Lower leg skin (tissue), 4 donors: ENCODE measurements around the gene SUN1. TPM values are rescaled to one million over a fixed set of nuclear protein-coding genes. Genes with fewer than 3 reads are reported as not detected.

Experiments
- DNase-seq, 2 donors: peaks; one replicate each; pipeline ENCODE4 v3.0.0-alpha.2; 2019; ENCODE audit warnings: low spot score in 2 of 2
- H3K4me3 ChIP-seq: fragments of 200-600 bp; sonication (generic); 2 replicates; pipeline ENCODE4 v1.5.1; 2017; ENCODE audit warnings: mild to moderate bottlenecking, low read depth; ENCODE audit not compliant: poor library complexity, severe bottlenecking
- CTCF ChIP-seq, 3 donors: fragments of 450-650 bp; IDR thresholded peaks; one replicate each; pipeline ENCODE4 v1.5.1; 2016; ENCODE audit warnings: antibody characterized with exemption in 3 of 3, mild to moderate bottlenecking in 3 of 3, moderate library complexity in 2 of 3
- POLR2A ChIP-seq, 2 donors: fragments of 450-650 bp; IDR thresholded peaks; one replicate each; pipeline ENCODE4 v1.6.1; 2016 to 2017; ENCODE audit warnings: antibody characterized with exemption in 2 of 2, mild to moderate bottlenecking in 1 of 2, moderate library complexity in 1 of 2
- WGBS, 2 donors: methylation state at CpG; one replicate each; pipeline ENCODE4 v1.1.5; 2018; 5-methylcytosine and 5-hydroxymethylcytosine counted together
- intact Hi-C: fragments of 100-400 bp; cut with DNase I; formaldehyde crosslinking; loops from one replicate; pipeline ENCODE4 v1.15.0; 2023; ENCODE audit warnings: low total_unique reads
- total RNA-seq, 4 donors: library from RNA; depleted of rRNA; stranded (reverse); fragments of >200 nt; gene quantifications; one replicate each; pipeline ENCODE4 v1.1.0, GENCODE V29; 2016

The SUN1 gene
- total RNA-seq, 4 donors from 2014 or later, result 265 to 429 (median 271) TPM

GRCh38 chr7:911791-912480 is 79.7 kb downstream of the SUN1 start:
- no peak overlapping the region for H3K4me3 ChIP-seq
- intact Hi-C loops, result no loop called here
- DNase-seq, result no peak
- WGBS, 2 donors, result 87 to 88% methylated on average over 34 to 40 of the region's 41 CpGs
- TF ChIP-seq POLR2A (IDR thresholded peaks at IDR 0.05), result no peak
- no peak for TF ChIP-seq CTCF (IDR thresholded peaks at IDR 0.05)

DNA sequence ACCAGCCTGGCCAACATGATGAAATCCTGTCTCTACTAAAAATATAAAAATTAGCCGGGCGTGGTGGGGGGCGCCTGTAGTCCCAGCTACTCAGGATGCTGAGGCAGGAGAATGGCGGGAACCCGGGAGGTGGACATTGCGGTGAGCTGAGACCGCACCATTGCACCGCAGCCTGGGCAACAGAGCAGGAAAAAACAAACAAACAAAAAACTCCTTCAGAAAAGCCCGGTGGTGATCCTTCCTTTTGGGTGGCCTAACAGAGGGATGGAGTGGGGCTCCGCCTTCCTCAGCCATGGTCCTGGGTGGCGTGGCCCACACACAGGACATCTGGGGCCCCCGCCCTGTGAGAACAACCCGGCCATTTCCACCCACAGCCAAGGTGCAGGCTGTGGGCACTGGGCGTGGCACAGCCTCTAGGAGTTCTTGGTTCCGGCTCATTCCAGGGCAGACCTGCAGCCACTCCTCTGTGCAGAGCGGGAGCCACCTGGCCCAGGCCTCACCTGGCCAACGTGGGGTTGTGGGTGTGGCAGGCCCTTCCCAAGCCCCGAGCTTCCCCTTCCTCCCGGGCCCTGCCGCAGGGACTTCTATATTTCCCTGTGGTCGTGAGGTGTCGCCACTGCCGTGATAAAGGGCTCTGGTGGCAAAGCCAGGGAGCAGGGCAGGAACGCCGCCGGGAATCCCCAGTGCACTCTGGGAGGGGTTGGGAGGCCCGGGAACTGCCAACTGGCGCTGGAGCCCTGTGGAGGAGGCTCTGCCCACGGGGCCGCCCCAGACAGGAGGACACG is 81.7 kb downstream of the SUN1 start:
- 40 to 43% methylated on average over 27 to 29 of the region's 31 CpGs for WGBS, 2 donors
- intact Hi-C loops, result no loop called here
- H3K4me3 ChIP-seq, result no peak overlapping the region
- no peak for TF ChIP-seq CTCF (IDR thresholded peaks at IDR 0.05)
- no peak for TF ChIP-seq POLR2A (IDR thresholded peaks at IDR 0.05)
- no peak for DNase-seq

DNA sequence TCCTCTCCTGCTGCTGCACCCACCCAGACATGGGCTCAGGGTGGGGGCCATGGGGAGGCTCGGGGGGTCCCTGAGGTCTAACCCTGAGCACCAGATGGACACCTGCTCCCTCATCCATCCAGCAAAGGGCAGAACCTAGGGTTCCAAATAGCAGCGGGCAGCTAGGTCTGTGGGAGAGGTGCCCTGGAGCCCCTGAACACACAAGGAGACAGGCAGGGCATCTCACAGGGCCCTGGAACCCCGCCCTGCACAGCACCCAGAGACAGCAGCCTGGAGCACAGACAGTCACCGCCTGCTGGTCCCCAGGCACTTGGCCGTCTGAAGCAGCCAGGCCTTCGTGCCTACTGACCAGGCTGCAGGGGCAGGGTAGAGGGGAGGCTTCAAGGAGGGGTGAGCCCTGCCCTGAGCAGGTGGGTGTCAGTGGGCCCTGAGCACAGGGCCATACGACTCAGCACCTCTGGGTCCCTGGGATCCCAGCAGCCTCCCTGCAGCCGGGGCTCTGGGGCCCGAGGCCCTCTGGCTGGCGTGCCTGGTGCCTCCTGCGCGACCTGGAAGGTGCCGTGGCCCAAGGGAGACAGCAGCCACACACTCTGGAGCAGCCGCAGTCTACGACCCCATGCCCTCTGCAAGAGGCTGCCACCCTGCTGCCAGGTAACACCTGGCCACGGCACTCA is 82.4 kb downstream of the SUN1 start:
- no peak overlapping the region for H3K4me3 ChIP-seq
- 51 to 57% methylated on average over 5 to 9 of the region's 16 CpGs for WGBS, 2 donors
- no peak for TF ChIP-seq CTCF (IDR thresholded peaks at IDR 0.05)
- no peak for TF ChIP-seq POLR2A (IDR thresholded peaks at IDR 0.05)
- intact Hi-C loops, result no loop called here
- DNase-seq, result no peak

- intact Hi-C loops, result no loop called here
- TF ChIP-seq POLR2A (IDR thresholded peaks at IDR 0.05) (no peak), CTCF (IDR thresholded peaks at IDR 0.05) (no peak)
- DNase-seq, result no peak
- 64 to 71% methylated on average over 34 to 43 of the region's 43 CpGs for WGBS, 2 donors
- no peak overlapping the region for H3K4me3 ChIP-seq
Observed at GRCh38 chr7:915291-916218, 83.3 kb downstream of the SUN1 start.

DNA sequence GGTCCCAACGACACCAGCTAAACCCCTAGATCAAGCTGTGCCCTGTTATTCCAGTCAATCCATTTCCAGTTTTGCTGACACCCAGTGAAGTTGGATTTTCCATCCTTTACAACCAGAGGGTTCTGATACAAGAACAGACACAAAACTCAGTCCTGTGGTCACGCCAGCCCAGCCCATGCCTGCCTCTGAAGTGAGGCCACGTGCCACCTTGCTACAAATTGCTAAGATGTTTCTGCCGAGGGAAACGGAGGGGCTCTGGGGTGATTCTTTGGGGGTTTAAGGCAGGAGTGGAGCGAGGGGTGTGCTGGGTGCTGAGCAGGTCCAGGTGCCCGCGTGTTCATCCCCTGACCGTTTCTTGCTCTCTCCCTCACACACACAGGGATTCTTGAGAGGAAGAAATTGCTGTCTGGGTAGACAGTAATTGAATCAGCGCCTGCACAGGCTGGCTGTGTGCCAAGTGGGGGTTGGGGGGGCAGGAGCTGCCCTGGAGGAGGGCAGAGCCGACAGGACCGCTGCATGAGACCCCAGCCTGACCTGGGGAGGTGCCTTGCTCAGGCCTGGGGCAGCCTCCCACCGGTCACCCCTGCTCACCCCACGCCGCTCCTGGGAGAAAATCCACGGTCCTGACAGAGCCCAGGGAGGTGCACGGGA is 84.1 kb downstream of the SUN1 start:
- TF ChIP-seq POLR2A (IDR thresholded peaks at IDR 0.05), result no peak
- no peak for TF ChIP-seq CTCF (IDR thresholded peaks at IDR 0.05)
- no peak overlapping the region for H3K4me3 ChIP-seq
- DNase-seq, result no peak
- intact Hi-C loops, result no loop called here
- WGBS, 2 donors, result 24 to 30% methylated on average over 15 to 16 of the region's 17 CpGs
